ENCODE measurements around the gene MIPOL1.

The MIPOL1 gene

GRCh38 chr14:37474191-37474590 is 276.5 kb downstream of the MIPOL1 start:
- in situ Hi-C loops (cut with MboI; ENCODE audit: low pct_unique_long_range_greater_than_20kb, low sequenced_read_pairs): no loop called here
- no peak for DNase-seq

DNA sequence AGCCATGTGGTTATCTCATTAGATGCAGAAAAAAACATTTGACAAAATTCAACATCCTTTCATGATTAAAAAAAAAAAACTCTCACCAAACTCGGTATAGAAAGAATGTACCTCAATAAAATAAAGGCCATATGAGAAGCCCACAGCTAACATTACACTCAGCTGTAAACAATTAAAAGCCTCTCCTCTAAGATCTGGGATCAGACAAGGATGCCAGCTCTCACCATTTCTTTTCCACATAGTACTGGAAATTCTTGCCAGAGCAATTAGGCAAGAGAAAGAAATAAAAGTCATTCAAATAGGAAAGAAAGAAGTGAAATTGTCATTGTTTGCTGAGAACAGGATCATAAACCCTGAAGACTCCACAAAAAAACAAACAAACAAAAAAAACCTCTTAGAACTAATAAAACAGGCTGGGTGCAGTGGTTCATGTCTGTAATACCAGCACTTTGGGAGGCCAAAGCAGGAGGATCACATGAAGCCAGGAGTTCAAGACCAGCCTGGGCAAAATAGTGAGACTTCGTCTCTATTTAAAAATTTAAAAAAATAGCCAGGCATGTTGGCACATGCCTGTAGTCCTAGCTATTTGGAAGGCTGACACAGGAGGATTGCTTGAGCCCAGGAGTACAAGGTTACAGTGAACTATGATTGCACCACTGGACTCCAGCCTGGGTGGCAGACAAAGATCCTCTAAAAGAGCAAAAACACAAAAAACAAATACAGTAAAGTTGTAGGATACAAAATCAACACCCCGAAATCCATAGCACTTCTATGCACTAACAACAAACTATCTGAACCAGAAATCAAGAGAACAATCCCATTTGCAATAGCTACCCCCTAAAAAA is 282.9 kb downstream of the MIPOL1 start:
- in situ Hi-C loops (cut with MboI; ENCODE audit: low pct_unique_long_range_greater_than_20kb, low sequenced_read_pairs): no loop called here

GRCh38 chr14:37482428-37482827 is 284.7 kb downstream of the MIPOL1 start:
- in situ Hi-C loops (cut with MboI; ENCODE audit: low pct_unique_long_range_greater_than_20kb, low sequenced_read_pairs): no loop called here
- no peak for DNase-seq

More for the DNA sequence above, 282.9 kb downstream of the MIPOL1 start:
- no peak for DNase-seq

GRCh38 chr14:37483672-37484071 is 285.9 kb downstream of the MIPOL1 start:
- DNase-seq: no peak
- in situ Hi-C loops (cut with MboI; ENCODE audit: low pct_unique_long_range_greater_than_20kb, low sequenced_read_pairs): no loop called here

DNA sequence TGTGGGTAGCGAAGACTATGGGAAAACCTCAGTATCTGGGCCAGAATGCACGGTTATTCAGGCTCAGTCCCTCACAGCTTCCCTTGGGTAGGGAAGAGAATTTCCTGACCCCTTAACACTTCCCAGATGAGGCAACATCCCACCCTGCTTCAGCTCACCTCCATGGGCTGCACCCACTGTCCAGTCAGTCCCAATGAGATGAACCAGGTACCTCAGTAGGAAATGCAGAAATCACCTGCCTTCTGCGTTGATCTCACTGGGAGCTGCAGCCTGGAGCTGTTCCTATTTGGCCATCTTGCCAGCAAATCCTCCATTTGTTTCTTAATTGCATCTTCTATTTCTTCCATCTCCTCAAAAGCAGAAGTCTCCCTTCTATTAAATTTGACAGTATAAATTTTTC is 292.9 kb downstream of the MIPOL1 start:
- no peak for DNase-seq
- in situ Hi-C loops (cut with MboI; ENCODE audit: low pct_unique_long_range_greater_than_20kb, low sequenced_read_pairs): no loop called here

DNA sequence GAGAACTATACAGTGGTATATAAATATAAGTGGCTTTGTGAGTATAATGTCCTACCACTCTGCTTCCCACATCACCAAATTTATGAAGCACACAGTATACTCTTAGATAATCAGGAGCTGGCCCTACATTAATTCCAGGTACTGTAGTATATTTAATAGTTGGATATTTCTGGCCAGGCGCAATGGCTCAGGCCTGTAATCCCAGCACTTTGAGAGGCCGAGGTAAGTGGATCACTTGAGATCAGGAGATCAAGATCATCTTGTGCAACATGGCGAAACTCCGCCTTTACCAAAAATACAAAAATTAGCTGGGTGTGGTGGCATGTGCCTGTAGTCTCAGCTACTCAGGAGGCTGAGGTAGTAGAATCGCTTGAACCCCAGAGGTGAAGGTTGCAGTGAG is 293.3 kb downstream of the MIPOL1 start:
- in situ Hi-C loops (cut with MboI; ENCODE audit: low pct_unique_long_range_greater_than_20kb, low sequenced_read_pairs): no loop called here
- DNase-seq: no peak

DNA sequence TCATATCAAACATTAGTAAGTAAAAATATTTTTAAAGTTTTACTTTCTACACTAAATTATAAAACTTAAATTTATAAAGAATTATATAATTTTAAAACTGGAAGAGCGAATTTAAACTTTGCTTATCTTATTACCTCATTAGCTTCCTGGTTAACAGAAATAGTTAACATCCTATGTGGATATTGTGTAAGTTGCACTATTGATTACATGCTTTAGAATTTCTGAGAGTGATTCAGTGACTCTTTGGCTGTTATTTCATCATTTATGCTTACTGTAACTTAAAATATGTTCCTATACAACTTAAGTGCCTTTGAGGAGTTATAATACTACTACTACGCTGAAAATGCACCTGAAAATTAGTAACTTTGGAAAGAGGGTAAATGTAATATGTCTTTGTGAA is 295.9 kb downstream of the MIPOL1 start:
- DNase-seq: no peak
- in situ Hi-C loops (cut with MboI; ENCODE audit: low pct_unique_long_range_greater_than_20kb, low sequenced_read_pairs): no loop called here

- no peak for DNase-seq
- in situ Hi-C loops (cut with MboI; ENCODE audit: low pct_unique_long_range_greater_than_20kb, low sequenced_read_pairs): no loop called here
Measured at GRCh38 chr14:37497422-37497821, 299.7 kb downstream of the MIPOL1 start.

GRCh38 chr14:37501877-37502276 is 304.1 kb downstream of the MIPOL1 start:
- DNase-seq: no peak
- in situ Hi-C loops (cut with MboI; ENCODE audit: low pct_unique_long_range_greater_than_20kb, low sequenced_read_pairs): no loop called here

DNA sequence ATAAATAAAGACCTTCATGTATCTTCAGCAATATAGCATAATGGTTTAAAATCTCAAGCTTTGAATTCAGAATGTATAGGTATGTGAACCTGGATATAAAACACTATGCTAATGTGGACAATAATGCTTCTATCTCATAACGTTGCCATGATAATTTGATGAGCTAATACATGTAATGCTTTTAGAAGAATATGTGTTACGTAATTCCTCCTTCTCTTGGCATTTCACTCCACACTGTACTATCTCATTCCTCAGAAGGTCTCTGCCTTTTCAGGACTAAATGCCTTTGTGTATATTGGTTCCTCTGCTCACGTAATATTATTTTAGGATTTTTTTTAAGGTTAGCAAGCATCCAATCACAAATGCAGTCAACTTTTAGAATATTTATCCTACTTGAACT is 310.8 kb downstream of the MIPOL1 start:
- DNase-seq: no peak
- in situ Hi-C loops (cut with MboI; ENCODE audit: low pct_unique_long_range_greater_than_20kb, low sequenced_read_pairs): no loop called here

DNA sequence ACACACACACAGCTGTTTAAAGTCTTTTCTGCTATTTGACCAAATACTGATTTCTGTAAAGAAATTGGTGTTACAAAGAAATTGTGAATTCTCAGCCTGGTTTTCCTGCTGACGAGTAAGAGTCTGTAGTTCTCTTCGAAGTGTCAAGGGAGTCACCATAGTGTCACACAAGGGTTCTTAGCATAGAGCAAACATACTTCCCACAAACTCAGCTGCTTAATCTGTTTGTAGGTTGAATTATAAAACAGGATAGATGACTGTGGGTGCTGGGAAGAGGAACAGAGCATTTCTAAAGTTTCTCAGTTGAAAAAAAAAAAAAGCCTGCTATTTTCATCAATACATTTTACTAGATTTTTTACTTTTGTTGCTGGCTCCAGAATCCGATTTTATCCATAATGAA is 314.4 kb downstream of the MIPOL1 start:
- in situ Hi-C loops (cut with MboI; ENCODE audit: low pct_unique_long_range_greater_than_20kb, low sequenced_read_pairs): no loop called here
- no peak for DNase-seq

DNA sequence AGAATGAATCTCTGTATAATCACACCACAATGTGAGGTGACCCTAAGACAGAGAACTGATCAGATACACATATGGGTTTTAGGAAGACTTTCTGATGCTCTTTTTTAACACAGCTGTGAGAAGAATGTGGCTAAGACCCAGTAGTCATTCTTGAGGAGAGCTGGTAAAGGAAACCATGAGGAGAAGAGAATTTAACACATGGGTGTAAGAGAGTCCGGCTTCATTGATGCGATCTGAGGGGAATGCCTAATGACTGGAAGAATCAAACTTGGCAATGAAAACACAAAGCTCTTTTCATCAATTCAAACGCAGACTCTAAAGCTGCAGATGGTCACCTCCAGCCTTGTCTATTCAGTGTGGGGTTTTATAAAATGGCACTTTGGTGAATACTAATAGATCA is 318.0 kb downstream of the MIPOL1 start:
- no peak for DNase-seq
- in situ Hi-C loops (cut with MboI; ENCODE audit: low pct_unique_long_range_greater_than_20kb, low sequenced_read_pairs): no loop called here

DNA sequence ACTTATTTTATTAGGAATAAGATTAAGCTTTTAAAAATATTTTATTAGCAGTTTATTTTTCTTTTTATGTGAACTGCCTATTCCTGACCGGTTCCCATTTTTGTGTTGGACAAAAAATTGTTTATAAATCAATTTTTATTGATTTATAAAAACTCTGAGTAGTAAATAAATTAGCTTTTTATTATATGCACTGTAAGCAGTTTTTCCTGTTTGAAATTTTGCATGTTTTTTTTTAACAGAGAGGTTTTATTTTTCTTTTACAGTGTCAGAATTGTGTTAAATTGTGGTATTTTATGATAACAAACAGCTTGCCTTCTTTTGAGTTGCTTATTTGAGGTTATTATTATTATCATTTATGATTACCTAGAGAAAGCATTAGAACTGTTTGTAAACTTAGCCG is 329.3 kb downstream of the MIPOL1 start:
- no peak for DNase-seq
- in situ Hi-C loops (cut with MboI; ENCODE audit: low pct_unique_long_range_greater_than_20kb, low sequenced_read_pairs): no loop called here

GRCh38 chr14:37539992-37540391 is 342.3 kb downstream of the MIPOL1 start:
- in situ Hi-C loops (cut with MboI; ENCODE audit: low pct_unique_long_range_greater_than_20kb, low sequenced_read_pairs): no loop called here
- no peak for DNase-seq

DNA sequence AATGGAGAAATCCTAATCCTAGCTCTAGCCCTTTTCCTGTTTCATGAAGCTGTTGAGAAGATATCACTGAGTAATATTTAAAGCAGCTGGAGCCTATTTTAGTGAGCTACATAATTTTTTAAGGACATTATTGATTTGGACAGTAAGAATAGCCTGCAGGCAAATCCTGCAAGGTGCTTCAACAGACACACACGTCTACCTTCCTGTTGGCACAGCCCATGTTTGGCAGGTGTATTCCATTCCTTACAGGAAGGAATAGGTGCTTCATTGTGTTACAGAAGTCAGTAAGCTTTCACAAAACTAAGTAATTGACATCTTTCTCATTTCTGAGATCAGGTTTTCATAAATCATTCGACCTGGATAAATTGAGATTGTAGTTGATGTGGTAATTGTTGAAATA is 346.7 kb downstream of the MIPOL1 start:
- DNase-seq: no peak
- in situ Hi-C loops (cut with MboI; ENCODE audit: low pct_unique_long_range_greater_than_20kb, low sequenced_read_pairs): no loop called here

DNA sequence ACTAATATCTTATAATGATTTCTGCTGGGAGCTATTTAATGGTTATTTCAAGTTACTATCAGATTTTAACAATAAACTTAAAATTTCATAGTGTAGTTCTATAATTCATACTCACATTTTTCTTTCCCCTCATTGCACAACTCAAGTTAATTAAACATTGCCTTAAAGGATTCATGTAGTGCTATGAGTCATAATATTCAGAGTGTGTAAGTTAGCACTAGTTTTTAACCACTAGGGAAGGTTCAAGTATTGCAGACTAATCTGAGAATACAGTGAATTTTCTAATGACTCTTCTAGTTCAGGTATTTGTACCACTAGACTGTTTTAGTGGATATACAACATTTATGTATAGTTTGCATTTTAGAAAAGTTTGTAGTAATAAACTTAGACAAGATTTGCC is 347.4 kb downstream of the MIPOL1 start:
- in situ Hi-C loops (cut with MboI; ENCODE audit: low pct_unique_long_range_greater_than_20kb, low sequenced_read_pairs): no loop called here
- DNase-seq: no peak

DNA sequence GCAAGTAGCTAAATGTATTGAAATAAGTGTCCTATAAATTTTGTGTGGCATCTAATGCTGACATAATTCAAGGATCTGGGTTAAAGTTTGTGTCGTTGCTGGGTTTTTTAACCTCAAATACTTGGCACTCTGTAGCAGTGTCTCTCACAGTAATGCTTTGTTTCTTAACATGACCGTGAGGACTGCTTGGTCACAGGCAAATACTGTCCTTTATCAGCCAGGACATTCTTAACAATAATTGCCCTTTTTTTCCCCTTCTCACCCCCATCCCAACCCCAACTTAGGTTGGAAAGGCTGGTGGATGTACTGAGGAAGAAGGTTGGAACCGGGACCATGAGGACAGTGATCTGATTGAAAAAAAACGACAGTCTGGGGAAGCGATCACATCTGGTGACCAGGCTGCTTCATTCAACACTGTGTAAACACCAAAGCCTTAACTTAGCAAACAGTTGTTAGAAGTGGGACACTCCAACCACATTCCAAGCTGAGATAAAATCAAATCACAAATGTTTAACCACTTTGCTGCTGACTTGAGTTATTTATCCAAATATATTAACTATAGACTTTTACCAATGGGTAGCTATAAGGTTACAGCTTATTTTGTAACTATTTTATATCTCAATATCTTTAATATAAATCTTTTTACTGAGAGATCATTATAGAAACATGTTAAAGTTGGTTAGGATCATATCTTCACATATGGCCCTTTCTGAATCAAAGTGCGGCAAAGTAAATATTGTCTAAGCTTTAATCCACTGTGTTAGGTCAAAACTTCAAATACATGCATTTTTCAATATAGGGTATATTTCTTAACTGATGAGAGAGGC is 349.1 kb downstream of the MIPOL1 start:
- no peak for DNase-seq

GRCh38 chr14:37550511-37550910 is 352.8 kb downstream of the MIPOL1 start:
- in situ Hi-C loops (cut with MboI; ENCODE audit: low pct_unique_long_range_greater_than_20kb, low sequenced_read_pairs): no loop called here
- no peak for DNase-seq

More for the DNA sequence above, 349.1 kb downstream of the MIPOL1 start:
- in situ Hi-C loops (cut with MboI; ENCODE audit: low pct_unique_long_range_greater_than_20kb, low sequenced_read_pairs): no loop called here

DNA sequence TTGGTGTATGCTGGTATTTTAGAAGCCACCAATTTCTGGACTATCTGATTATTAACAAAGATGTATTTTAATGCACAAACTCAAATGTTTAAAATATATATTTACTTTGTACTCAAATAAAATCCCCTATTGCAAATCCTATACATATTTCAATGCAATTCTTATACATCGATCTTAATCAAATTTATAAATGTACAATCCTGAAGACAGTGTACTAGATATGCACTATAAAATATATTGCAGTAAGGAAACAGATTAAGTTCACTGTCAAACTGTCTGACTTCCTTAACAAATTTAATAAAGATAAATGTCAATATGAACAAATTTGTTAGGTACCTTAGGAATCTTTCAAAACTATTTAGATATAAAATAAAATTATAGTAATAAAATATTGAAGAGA is 353.4 kb downstream of the MIPOL1 start:
- in situ Hi-C loops (cut with MboI; ENCODE audit: low pct_unique_long_range_greater_than_20kb, low sequenced_read_pairs): no loop called here
- DNase-seq: no peak

GRCh38 chr14:37553935-37554550 is 356.3 kb downstream of the MIPOL1 start:
- no peak for DNase-seq
- in situ Hi-C loops (cut with MboI; ENCODE audit: low pct_unique_long_range_greater_than_20kb, low sequenced_read_pairs): no loop called here

Measured in KBM-7 (cell line).